ENCODE data around the gene EIF4A3.

- TF ChIP-seq EZH2 (IDR thresholded peaks at IDR 0.05; ENCODE audit: borderline replicate concordance, low read length): no peak
- 0 out of 2 replicates have a peak, but pooled peaks have one; percentile 16 for TF ChIP-seq CTCF (IDR thresholded peaks at IDR 0.05; ENCODE audit: low read length)
These were observed 550 bp downstream of the EIF4A3 start for GRCh38 chr17:80146121-80147034.

Data from OCI-LY1 (cell line).